NCI-H1048 (cell line): ENCODE data around the gene BMI1.
A peak's percentile ranks its signal among the peaks of the same experiment; 100 is the strongest.
"Not testable (repeated sequence)": the region's sequence is repeated elsewhere in the genome, so short reads cannot be mapped to it uniquely, and the experiment has no call there.

Source experiments
- DNase-seq: peaks from one replicate; lab custom pipeline; 2025; lab: John Stamatoyannopoulos, UW

BMI1 gene

DNA sequence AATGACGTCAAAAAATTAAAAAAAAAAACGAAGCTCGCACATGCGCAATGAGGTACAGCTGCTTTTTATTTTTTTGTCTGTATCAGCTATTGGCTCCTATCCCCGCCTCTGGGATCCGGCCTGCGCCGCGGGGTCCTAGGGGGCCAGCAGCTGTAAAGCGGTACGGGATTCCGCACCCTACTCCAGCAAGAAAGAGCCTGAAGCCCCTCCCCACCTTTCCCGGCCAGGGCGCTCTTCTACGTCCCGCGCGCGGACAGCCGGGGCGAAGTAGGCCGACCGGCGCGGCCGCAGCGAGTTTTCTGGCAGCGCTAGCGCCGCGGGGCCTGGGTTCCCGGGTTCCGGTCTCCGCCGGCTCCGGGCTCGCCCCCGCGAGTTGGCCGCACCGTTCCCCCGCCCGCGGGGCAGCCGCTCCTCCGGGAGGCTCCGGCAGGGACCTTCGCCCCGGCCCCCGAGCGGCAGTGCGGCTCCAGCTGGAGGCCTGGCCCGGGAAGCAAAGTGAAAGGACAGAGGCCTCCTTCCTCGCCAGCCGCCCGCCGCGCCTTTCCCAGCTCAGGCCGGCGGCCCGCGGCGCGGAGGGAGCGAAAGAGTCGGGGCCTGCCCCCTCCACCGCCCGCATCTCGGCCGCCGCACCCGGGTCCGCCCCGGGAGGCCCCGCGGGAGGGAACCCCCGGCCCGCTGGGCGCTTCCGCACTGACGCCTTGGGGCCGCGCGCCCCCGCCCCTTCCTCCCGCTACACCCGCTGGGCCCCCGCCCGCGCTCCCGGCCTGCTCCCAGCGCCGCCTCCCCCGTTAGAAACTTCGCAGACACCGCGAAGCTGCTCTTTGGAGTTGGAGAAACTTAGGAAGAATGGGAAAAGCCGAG is 19.7 kb downstream of the BMI1 start:
- DNase-seq = peak; percentile 21

DNA sequence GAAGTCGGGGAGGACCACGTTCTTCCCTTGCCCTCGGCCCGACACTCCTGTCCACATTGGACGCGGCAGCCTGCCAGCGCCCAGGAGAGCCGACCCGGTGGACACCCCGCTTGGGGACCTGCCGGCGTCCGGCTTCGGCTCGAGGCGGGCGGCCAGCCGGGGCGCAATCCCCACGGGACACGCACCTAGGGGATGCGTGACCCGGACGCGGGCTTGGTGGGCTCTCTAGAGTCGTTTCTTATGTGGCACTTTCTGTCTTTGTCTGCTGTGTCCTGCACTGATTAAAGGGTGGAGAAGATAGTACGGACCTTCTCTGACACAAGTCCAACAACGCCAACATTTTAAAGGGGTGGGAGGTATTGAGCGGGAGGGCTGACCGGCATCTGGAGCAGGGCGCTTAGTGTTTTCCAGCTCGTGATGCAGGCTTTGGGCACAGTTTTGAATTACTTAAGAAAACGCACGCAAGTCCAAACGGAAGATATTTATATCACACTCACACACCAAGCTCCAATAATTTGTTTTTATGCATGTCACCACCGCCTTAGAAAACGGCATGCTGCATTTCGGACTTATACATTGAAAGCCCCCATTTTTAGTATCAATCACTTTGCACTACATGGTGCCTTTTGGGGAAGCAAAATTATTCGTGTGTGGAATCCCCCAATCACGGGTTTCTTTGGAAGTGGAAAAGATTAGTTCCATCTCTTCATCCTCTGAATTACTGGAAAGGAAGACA is 20.5 kb downstream of the BMI1 start:
- DNase-seq = no peak

DNA sequence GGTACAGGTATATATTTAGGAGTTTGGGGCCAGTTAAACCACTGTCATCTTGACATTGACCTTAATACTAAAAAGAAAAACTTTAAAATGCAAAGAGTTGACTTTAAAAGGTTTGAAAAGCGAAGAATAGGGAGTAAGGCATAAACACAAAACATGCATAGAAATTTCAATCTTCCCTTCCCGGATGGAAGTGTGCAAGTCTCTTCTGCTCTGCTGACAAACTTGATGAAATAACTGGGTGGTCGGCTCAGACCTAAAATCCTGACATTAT is 21.0 kb downstream of the BMI1 start:
- no peak for DNase-seq

DNA sequence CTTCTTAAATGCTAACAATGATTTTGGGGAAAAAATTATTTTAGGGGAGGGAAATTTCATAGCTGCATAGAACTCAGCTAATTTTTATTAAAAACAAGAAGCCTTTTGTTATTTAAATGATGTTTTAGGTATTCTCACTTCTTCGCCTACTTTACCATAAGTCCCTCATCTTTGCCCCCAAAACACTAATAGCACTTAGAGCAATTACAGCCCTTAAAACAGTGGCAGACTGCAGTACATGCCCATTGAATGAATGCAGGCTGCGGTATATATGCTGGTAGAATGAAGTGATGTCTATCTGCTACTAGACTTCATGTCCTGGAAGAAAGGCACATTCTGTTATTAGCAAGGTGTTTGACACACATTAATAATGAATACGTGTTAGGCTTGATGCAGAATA is 21.5 kb downstream of the BMI1 start:
- no peak for DNase-seq

DNA sequence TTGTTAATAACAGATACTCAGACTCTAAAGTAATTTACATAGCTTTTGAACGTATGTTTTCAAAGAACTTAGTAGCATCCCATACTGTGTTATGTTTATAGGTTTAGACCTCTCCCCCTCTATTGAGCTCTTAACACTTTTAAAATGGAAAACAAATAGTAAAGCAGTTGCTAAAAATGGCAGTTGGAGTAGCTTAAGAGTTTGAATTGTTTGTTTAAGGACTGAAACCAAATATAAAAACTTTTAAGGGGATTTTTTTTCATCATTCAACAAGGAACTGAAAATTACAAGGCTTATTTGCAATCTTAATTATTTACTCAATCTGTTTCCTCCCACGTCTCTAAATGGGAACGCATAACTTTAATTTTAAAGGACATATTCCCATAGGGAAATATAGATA is 22.8 kb downstream of the BMI1 start:
- DNase-seq = no peak

DNA sequence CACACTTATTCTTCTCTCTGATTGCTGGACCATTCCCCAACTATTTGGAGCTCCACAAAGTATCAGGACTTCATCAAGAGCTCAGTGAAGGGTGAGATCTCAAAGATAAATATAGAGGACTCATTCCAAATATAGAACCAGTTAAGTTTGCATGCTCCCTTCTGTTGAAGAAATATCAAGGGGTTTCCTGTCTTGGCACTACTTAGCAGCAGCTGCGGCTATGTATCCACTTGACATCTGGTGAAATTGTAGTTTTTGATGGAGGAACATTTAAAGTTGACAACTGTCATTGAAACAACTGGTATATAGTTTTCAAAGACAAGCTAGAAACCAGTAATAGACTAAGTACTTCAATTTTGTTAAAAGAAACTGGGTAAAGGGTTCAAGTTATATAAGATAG is 23.4 kb downstream of the BMI1 start:
- no peak for DNase-seq

DNA sequence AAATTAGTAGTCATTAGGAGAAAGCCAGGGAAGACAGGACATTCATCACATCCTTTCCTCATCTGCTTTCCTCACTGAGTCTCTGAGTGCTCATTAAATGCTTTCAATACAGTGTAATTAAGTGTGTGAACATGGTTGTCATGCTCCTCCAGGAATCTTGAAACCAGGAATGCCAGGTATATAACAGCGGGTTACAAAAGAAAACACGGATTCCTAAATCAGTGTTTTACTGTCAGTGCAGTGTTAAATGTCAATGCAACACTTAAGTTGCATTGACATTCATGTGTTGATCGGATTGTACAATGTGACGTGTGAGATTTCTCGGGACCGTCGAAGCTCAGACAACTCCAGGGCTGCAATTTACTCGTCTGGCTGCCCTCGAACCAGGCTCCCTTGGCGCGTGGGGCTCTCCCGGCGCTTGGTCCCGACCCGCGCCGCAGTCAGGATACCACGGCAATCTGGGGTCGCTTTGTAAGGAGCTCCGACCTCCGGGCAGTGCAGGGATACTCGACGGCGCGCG is 23.9 kb downstream of the BMI1 start:
- DNase-seq = no peak

DNA sequence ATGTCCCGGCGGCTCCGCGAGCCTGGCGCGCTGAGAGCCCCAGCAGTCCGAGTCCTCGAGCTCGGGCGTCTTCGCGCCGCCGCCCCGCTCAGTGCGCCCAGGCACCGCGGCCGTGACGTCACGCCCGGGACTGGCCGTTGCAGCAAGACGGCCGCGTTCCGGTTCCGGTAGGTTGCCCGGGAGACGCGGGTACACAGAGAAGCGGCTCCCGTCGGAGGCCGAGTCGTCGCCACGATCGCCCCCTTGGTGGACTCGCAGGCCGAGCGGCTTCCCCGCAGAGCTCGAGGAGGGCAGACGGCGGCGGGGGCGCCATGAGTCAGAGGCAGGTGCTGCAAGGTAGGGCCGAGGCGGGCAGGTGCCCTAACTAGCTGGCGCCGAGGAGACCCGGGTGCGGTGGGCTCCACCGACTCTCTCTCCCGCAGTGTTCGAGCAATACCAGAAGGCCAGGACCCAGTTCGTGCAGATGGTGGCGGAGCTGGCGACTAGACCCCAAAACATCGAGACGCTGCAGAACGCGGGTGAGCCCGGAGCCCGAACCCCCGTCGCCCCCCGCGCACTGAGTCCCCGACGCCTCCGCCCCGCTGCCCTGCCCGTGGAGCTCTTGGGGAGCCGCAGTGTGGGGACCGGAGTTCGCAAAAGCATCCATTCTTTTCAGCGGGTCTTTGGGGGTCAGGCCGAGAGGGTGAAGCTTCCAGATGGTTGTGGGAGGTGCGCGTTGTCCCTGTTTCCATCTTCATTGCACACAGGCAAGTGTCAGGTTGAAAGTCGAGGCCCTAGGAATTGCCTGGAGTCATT is 24.6 kb downstream of the BMI1 start, which contains the start of gene SPAG6:
Gene SPAG6, plus strand, starts transcription at position 196 of the 795 bp plus-strand sequence. Its CDS starts 116 bp downstream, at position 312.
- DNase-seq = no peak

DNA sequence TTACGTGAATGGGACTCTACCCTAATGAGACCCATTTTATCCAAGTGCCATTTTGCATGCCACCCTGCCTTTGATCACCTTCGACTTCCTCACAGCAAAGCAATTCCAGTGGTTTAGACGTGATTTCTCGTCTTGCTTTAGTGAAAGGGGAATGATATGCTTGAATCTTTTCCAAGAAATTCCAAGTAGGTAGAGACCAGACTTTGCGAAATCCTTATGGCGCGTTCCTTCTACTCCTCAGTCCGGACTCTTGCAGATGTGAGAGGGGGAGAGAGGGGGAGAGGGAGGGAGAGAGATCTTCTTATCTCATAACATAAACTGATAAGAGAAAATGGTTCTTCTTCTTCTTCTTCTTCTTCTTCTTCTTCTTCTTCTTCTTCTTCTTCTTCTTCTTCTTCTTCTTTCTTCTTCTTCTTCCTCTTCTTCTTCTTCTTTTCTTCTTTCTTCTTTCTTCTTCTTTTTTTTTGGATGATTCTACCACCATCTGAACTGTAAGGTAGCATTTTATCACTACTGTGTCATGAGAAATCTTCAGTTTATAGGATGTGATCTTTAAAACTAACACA is 25.3 kb downstream of the BMI1 start:
- DNase-seq = no peak

DNA sequence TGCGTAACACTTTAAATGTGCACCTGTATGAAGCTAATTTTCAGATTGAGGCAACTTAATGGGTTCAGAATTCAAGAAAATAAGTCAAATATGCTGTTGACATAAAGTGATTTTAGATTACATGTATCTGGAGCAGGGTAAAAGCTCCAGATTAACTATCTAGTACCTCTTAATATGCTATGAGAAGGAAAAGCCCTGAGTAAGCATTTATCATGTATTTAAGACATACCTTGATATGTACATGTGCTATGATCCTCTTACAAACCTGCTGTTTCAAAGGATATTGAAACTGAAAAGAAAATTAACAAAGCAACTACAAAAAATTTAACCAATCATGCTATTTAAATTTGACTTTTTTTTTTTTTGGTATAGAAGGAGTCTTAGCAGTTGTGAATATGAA is 28.9 kb downstream of the BMI1 start:
- no peak for DNase-seq

DNA sequence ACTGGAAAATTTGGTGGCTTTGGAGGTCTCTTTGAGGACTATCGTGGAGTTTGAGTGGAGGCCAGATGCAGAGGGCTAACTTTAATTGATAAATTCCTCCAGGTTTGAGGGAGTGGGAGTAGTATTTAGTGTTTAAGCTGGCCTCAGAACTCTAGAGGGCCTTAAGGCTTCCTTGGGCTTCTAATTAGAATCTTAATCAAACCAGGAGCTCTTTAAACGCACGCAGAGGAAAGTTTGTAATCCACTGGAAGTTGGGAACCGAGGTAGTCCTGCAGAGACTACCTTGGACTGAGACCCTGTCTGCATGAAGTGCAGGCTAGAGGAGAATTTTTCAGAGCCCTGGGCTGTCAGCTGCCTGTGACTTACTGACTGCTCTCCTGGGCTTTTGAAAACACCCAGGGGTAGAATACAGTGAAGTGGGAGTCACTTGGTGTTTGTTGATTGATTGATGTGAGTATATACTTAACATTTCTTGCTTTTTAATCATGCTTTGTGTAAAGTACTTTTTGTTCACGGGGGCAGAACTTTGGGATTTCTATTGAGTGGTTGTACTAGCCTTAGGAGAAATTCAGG is 30.3 kb downstream of the BMI1 start:
- no peak for DNase-seq

DNA sequence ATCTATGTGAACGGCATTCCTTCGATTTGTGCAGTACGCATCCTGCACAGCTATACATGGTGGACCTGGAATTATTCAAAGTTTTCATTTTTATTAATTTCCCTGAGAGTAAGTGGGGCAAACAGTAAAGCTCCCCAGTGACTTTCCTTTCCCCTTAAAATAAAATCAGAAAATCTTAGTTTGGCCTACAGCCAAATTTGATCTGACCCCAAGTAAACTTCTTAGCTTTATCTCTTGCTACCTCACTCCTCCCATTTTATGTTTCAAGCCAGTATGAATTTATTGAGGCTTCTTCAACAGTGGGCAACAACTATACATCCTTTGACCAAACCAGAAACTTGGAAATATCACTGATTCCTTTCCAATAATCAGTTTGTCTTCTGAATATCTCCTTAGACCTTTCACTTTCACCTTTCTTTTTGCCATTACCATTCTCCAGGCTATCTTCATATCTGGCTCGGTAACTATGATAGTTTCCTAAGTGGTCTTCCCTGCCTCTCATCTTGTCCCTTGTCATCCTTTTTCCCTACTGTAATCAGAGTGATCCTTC is 35.5 kb downstream of the BMI1 start:
- DNase-seq = no peak

DNA sequence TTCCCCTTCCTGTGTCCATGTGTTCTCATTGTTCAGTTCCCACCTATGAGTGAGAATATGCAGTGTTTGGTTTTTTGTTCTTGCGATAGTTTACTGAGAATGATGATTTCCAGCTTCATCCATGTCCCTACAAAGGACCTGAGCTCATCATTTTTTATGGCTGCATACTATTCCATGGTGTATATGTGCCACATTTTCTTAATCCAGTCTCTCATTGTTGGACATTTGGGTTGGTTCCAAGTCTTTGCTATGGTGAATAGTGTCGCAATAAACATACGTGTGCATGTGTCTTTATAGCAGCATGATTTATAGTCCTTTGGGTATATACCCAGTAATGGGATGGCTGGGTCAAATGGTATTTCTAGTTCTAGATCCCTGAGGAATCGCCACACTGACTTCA is 36.9 kb downstream of the BMI1 start:
- DNase-seq = not testable (repeated sequence)

DNA sequence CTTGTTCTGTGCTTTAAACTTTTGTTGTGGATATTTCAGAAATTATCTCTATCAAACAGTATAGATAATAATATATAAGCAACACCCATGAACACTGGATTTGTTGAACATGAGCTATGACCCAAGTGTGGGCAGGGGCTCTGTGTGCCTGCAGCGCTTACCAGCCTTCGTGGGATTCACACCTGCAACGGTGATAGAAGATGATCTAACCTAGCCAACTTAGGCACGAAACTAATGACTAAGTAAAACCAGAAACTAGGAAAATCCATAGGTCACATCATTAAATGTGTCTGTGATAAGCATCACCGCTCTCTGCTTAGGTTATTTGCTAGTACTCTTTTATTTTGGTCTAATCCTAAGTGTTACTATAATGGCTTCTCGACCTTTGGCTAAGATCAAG is 42.4 kb downstream of the BMI1 start:
- no peak for DNase-seq

DNA sequence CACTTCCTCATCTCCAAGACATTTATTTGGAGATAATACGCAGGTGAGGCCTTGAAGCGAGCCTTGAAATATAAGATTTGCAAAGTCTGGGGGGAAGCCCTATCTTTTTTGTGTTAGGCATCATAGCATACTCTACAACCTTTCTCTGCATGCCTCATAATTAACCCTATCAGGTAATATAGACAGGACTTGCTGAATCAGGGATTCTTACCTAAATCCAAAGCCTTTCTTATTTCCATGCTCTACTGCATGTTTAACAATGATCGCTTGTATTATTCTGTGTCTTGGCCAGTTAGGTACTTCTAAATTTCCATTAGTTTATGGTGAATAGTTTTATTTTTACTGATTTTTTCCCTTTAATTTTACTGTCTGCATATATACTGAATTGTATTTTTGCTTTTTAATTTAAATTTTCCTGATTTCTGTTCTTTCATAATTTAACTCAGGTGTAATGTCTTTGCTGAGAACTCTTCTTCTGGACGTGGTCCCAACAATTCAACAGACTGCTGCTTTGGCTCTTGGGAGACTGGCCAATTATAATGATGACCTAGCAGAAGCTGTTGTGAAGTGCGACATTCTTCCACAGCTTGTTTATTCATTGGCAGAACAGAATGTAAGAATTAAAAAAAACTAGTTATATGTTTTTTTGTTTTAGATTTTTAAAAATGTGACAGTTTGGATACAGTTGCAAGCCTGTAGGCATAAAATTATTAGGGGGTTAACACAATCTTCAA is 43.7 kb downstream of the BMI1 start:
- DNase-seq = no peak

DNA sequence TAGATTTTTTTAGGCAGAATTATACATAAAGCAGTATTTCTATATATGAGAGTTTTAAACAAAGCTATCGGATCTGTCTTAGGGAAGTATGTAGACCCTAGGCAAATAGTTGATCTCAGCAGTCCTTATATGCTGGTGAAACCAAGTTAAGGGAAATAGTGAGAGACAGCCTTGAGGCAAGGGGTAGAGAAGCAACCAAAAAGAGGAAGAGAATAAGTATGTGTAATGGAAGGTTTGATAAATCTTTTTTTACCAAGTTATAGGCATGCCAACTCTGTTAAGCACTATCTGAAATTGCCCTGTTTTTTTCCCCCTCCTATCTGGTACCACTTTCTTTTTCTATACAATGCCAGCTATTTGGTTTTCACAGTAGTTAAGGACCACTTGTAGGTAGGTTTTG is 44.3 kb downstream of the BMI1 start:
- DNase-seq = no peak

DNA sequence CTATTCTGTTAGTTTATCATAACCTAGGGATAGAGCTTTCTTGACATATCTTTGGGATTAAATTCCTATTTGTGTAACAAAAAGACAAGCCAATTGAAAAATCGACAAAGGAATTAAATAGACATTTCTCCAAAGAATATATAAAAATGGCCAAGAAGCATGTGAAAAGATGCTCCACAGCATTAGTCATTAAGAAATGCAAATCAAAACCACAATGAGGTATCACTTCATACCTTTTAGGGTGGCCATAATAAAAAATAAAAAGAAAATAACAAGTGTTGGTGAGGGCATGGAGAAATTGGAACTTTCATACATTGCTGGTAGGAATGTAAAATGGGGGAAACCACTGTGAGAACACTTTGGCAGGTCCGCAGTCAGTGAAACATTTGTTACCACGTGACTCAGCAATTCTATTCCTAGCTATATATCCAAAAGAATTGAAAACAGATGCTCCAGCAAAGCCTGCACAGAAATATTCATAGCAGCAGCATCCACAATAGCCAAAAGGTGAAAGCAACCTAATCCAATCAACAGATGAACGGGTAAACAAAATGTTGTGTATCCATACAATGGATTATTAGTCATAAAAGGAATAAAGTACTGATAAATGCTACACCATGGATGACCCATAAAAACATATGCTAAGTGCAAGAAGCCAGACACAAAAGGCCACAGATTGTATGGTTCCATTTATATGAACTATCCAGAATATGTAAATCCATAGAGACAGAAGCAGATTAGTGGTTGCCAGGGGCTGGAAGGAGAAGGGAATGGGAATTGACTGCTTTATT is 44.9 kb downstream of the BMI1 start:
- no peak for DNase-seq

DNA sequence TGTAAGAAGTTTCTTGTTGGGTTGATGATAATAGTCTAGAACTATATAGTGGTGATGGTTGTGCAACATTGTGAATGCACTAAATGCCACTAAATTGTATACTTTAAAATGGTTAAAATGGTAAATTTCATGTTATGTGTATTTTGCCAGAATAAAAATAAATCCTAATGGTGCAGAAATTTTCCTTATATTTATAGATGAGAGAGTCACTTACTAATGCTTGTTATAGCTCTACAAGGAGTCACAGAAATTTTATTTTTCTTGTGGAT is 45.5 kb downstream of the BMI1 start:
- no peak for DNase-seq

DNA sequence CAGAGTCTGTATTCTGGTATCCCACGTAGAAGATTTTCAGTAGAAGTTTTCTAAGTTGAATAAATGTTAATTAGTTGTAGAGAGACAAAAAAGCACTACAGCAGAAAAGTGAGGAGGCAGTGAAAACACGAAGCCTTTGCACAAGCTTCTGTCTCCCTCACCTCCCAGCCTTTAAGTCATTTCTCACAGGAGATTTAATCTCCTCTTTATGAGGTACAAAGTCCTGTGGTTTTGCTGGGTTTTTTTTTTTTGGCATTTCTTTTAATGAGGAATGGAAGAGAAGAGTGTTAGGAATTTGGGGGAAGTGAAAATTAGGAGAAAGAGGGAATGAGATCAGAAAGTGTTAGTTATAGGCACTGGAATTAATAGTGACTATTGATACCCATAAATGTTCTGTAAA is 45.9 kb downstream of the BMI1 start:
- DNase-seq = no peak

DNA sequence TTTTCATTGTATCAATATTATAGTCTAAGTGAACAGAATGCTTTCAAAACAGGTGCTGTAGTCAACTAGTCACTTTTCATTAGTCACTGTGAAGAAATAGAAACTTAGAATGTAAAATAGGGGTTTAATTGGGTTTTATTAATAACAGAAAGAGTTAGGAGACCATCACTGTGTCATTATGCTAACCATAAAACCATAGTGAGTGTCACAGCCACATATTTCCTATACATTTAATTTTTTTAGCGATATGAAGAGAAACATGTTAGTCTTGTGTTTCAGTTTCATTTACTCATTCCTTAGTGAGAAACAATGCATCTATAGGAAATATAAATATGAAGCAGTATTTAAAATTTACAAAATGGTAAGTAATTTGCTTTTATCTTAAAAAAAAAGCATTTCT is 46.6 kb downstream of the BMI1 start:
- no peak for DNase-seq
